ENCODE results near the gene MTM1.

DNA sequence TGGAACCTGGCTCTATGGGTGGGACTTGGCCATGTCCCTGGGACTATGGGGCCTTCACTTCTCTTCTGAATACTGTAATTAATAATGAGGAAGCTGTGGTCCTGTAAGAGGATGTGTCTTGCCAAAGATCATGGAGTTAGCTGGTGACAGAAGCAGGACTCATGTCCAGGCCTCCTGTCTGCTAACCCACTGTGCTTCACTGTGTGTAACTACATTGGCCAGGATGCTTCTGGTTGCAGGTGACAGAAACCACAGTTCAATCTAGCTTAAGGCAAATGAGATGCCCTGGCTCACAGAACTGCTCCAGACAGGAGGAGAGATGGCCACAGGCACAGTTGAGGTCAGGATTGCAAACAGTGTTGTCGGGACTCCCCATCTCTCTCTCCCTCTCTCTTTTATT lies 127.9 kb downstream of the MTM1 start:
- TF ChIP-seq POLR2AphosphoS5 (IDR thresholded peaks at IDR 0.05), result no peak
- TF ChIP-seq, protein P1, sequence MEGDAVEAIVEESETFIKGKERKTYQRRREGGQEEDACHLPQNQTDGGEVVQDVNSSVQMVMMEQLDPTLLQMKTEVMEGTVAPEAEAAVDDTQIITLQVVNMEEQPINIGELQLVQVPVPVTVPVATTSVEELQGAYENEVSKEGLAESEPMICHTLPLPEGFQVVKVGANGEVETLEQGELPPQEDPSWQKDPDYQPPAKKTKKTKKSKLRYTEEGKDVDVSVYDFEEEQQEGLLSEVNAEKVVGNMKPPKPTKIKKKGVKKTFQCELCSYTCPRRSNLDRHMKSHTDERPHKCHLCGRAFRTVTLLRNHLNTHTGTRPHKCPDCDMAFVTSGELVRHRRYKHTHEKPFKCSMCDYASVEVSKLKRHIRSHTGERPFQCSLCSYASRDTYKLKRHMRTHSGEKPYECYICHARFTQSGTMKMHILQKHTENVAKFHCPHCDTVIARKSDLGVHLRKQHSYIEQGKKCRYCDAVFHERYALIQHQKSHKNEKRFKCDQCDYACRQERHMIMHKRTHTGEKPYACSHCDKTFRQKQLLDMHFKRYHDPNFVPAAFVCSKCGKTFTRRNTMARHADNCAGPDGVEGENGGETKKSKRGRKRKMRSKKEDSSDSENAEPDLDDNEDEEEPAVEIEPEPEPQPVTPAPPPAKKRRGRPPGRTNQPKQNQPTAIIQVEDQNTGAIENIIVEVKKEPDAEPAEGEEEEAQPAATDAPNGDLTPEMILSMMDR (IDR thresholded peaks at IDR 0.05; ENCODE audit: poor library complexity, severe bottlenecking), result no peak
- TF ChIP-seq TAF1 (IDR thresholded peaks at IDR 0.05; ENCODE audit: low read depth), result no peak
- TF ChIP-seq EP300 (conservative IDR thresholded peaks at IDR 0.05; ENCODE audit: poor library complexity, severe bottlenecking), result no peak
- no peak for TF ChIP-seq SMC3 (conservative IDR thresholded peaks at IDR 0.05; ENCODE audit: poor library complexity)
- TF ChIP-seq, protein P2, sequence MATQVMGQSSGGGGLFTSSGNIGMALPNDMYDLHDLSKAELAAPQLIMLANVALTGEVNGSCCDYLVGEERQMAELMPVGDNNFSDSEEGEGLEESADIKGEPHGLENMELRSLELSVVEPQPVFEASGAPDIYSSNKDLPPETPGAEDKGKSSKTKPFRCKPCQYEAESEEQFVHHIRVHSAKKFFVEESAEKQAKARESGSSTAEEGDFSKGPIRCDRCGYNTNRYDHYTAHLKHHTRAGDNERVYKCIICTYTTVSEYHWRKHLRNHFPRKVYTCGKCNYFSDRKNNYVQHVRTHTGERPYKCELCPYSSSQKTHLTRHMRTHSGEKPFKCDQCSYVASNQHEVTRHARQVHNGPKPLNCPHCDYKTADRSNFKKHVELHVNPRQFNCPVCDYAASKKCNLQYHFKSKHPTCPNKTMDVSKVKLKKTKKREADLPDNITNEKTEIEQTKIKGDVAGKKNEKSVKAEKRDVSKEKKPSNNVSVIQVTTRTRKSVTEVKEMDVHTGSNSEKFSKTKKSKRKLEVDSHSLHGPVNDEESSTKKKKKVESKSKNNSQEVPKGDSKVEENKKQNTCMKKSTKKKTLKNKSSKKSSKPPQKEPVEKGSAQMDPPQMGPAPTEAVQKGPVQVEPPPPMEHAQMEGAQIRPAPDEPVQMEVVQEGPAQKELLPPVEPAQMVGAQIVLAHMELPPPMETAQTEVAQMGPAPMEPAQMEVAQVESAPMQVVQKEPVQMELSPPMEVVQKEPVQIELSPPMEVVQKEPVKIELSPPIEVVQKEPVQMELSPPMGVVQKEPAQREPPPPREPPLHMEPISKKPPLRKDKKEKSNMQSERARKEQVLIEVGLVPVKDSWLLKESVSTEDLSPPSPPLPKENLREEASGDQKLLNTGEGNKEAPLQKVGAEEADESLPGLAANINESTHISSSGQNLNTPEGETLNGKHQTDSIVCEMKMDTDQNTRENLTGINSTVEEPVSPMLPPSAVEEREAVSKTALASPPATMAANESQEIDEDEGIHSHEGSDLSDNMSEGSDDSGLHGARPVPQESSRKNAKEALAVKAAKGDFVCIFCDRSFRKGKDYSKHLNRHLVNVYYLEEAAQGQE (IDR thresholded peaks at IDR 0.05; ENCODE audit: borderline replicate concordance), result no peak
- TF ChIP-seq MXI1 (conservative IDR thresholded peaks at IDR 0.05; ENCODE audit: poor library complexity, severe bottlenecking), result no peak
- no peak for TF ChIP-seq EZH2 (IDR thresholded peaks at IDR 0.05; ENCODE audit: borderline replicate concordance, insufficient read depth, low read length, poor library complexity, severe bottlenecking)

All from neural cell (in vitro differentiated cells).